Stimulated activated CD8-positive, alpha-beta memory T cell treated with anti-CD3 and anti-CD28 coated beads, Interleukin-15, amount 100 ng/mL, for 48 hours (primary cell): Measurements from ENCODE around the gene PLEKHA1.

ENCODE experiments used
- DNase-seq, 2 donors: peaks; one replicate each; pipeline ENCODE4 v3.0.0-alpha.2; 2020; ENCODE audit warnings: low read depth in 2 of 2

The PLEKHA1 gene

GRCh38 chr10:122374237-122374858, at the start of gene PLEKHA1:
Gene PLEKHA1, plus strand, starts transcription at chr10:122374708. Its CDS starts 18,493 bp downstream, at chr10:122393201.
- DNase-seq, result peak; percentile 89 to 91

DNA sequence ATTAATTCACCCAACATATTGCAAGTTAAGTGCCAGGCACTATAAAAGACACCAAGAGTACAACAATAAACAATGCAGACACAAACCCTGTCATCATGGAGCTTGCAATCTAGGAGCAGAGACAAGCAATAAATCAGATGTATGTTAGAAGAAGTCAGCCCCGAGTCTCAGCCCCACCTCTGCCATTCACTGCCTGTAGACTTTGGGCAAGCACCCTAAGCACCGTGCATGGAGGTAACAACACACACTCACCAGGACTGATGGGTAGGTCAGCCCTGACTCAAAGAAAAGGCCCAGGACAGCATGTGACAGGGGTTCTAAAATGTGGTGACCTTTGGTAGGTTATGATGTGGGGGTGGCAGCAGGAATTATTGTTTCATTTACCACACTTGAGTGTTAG, 49.3 kb upstream of the PLEKHA1 start:
- no peak for DNase-seq

DNA sequence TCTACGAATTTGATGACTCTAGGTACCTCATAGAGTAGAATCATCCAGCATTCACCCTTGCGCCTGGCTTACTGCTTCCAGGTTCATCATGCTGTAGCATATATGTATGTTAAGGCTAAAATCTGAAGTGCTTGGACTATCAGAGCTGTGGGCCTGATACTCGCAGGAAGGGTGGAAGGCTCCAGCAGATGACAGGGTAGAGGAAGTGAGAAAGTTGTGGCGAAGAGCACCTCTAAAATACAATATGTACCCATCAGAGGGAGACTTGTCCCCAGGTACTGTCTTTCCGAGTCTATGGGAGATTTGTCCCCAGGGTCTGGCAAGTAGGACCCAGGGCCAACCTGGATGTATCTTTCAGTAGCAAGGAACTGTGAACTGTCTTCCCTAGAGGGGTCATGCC, 48.1 kb upstream of the PLEKHA1 start:
- DNase-seq, result no peak

- DNase-seq, result no peak
Measured at GRCh38 chr10:122326806-122327205, 47.7 kb upstream of the PLEKHA1 start.

- no peak for DNase-seq
Measured at GRCh38 chr10:122327237-122328206, 47.0 kb upstream of the PLEKHA1 start.

GRCh38 chr10:122328676-122329075, 45.8 kb upstream of the PLEKHA1 start:
- DNase-seq, result no peak

DNA sequence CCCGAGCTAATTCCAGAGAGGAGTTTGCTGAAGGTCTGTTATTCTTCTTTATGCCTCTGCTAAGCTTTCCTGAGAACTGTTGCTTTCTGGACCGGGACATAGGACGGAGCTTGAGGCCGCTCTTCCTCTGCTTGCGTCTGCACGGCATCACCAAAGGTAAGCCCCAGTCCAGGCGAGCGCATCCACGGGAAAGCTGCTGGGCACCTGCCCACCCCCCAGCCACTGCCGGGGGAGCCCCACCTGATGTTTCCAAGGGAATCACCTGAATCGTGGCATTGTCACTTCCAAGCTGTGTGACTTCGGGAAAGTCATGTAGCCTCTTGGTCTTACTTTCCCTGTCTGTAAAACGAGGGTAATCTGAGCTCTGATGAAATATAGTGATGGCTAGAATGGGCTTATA, 45.1 kb upstream of the PLEKHA1 start:
- DNase-seq, result no peak

- DNase-seq, result no peak
Measured at GRCh38 chr10:122331100-122331499, 43.4 kb upstream of the PLEKHA1 start.

GRCh38 chr10:122331615-122332446, 42.7 kb upstream of the PLEKHA1 start:
- DNase-seq, result no peak

- peak; percentile 19 to 42 for DNase-seq
Measured at GRCh38 chr10:122333037-122333436, 41.5 kb upstream of the PLEKHA1 start.

- DNase-seq, result no peak
Measured at GRCh38 chr10:122336332-122336731, 38.2 kb upstream of the PLEKHA1 start.

GRCh38 chr10:122336961-122337360, 37.5 kb upstream of the PLEKHA1 start:
- no peak for DNase-seq

GRCh38 chr10:122338609-122339441, 35.7 kb upstream of the PLEKHA1 start:
- no peak for DNase-seq

DNA sequence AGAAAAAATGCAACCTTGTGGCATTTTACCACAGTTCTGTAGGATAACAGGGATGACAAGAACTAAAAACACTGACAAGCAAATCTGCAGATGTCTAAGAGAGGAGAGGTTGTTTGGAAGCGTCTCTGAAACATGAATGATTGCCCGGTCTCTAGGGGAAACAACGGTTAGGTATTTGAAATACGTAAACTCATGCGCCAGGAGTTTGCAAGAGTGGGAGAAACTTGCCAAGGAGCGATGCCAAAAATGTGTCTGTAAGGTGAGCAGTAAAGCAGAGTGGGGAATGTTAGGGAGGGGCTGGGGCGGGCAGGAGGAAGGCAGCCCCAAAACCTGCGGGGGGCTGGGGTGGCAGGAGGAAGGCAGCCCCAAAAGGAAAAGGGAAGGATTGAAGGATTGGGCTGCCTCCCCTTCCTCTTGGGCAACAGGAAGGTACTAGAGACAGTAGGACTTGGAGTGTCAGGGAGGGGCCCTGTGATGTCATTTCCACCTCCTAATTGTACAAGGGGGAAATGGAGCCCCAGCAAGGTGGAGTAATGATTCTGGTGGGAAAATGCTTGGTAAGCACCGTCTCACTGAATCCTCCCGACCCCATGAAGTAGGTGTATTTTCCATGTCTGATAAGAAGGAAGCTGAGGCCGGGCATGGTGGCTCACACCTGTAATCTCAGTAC, 33.2 kb upstream of the PLEKHA1 start:
- DNase-seq, result no peak

GRCh38 chr10:122342293-122343134, 32.0 kb upstream of the PLEKHA1 start:
- peak in 1 of 2 donors; percentile 30 for DNase-seq

DNA sequence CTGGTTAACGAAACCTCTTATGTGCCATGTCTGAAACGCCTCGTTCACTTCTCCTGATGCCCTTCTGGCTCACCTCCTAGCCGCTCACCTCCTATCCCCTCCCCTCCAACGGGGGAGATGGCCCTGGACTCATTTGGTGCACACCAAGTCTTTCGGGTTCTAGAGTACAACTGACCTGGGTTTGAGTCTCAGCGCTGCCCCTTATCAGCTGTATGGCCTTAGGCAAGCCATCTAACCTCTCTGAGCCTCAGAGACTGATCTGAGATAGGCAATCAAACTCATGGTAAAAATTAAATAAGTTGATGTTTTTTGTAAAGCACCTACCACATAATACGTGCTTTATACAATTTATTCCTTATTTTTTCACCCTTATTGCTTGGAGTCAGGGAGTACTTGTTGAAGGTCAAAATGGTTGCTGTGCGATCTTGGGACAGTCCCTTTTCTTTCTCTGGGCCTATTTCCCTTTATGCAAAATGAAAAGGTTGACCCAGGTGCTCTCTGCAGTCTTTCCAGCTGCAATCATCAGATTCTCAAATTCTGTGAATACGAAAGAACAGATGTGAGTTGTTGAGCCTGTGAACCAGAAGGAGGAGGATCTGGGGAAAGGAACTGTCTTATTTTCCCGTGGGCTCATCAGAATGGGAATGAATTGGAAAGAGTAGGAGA, 31.2 kb upstream of the PLEKHA1 start:
- no peak for DNase-seq

- no peak for DNase-seq
Measured at GRCh38 chr10:122343936-122344335, 30.6 kb upstream of the PLEKHA1 start.

DNA sequence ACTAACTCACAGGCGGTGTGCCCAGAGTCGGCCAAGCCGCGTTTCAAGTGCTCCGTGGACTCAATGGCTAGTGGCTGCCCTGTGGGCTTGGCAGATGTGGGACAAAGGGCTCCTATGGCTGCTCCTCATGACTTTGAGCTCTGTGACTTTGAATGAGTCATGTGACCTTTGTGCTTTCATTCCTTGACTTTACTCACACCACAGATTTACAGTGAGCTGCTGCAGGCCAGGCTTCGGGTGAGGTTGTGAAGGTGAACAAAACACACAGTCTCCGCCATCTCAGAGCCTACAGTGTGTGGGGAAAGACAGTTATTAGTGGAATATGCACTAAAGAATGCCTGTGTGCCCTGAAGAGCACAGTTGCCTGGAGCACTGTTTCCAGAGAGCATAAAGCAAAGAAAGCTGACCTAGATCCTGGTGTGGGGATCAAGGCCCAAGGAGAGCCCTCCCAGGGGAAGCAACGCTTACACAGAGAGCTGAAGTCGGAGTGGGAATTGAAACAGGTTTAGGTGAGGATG, 29.7 kb upstream of the PLEKHA1 start:
- no peak for DNase-seq
